GM12878 (cell line): ENCODE data around the gene CARM1. TPM values are rescaled to one million over a fixed set of nuclear protein-coding genes. Genes with fewer than 3 reads are reported as not detected.
A peak's percentile ranks its signal among the peaks of the same experiment; 100 is the strongest.

Source experiments
- ATF2 ChIP-seq: IDR thresholded peaks from 2 replicates; pipeline ENCODE4 v1.6.1; 2012; ENCODE audit warnings: low read length, inconsistent platforms
- BCLAF1 ChIP-seq: fragments of 450-650 bp; IDR thresholded peaks from 2 replicates; pipeline ENCODE4 v1.6.1; 2017; ENCODE audit warnings: antibody characterized with exemption, mild to moderate bottlenecking, moderate library complexity
- CBX5 ChIP-seq: sonication (generic); IDR thresholded peaks from 2 replicates; pipeline ENCODE4 v1.6.1; 2016; ENCODE audit warnings: low read depth, moderate library complexity, mild to moderate bottlenecking, inconsistent platforms
- CREM ChIP-seq: IDR thresholded peaks from 2 replicates; pipeline ENCODE4 v1.6.1; 2014; ENCODE audit warnings: antibody characterized with exemption, low read depth
- CUX1 ChIP-seq: IDR thresholded peaks from 2 replicates; pipeline ENCODE4 v1.6.1; 2012; ENCODE audit warnings: improper control_type of control experiment, low read depth, low read length; ENCODE audit not compliant: insufficient replicate concordance
- EGR1 ChIP-seq, 2 experiments: IDR thresholded peaks; 1 replicate in 1 of 2; 2 replicates in 1 of 2; pipeline ENCODE4 v1.6.1; 2011 to 2012; ENCODE audit warnings: low read depth in 2 of 2, low read length in 2 of 2, borderline replicate concordance in 1 of 2, mild to moderate bottlenecking in 1 of 2, moderate library complexity in 1 of 2
- GABPA ChIP-seq: IDR thresholded peaks from 2 replicates; pipeline ENCODE4 v1.6.1; 2014; ENCODE audit warnings: antibody characterized with exemption, low read depth, mild to moderate bottlenecking, inconsistent platforms
- HDGF ChIP-seq: fragments of 450-650 bp; IDR thresholded peaks from 2 replicates; pipeline ENCODE4 v1.6.1; 2016; ENCODE audit warnings: antibody characterized with exemption
- MAX ChIP-seq: IDR thresholded peaks from 2 replicates; pipeline ENCODE4 v1.6.1; 2012; ENCODE audit warnings: low read depth, low read length, improper control_type of control experiment
- RB1 ChIP-seq: fragments of 450-650 bp; formaldehyde crosslinking; IDR thresholded peaks from 2 replicates; pipeline ENCODE4 v1.6.1; 2017; ENCODE audit warnings: mild to moderate bottlenecking, borderline replicate concordance
- RBBP5 ChIP-seq: fragments of 200-600 bp; sonication (generic); conservative IDR thresholded peaks from 2 replicates; pipeline ENCODE4 v1.6.1; 2016
- RELA ChIP-seq: fragments of 450-650 bp; IDR thresholded peaks from 2 replicates; pipeline ENCODE4 v1.8.0; 2014; ENCODE audit warnings: borderline replicate concordance; ENCODE audit not compliant: partially characterized antibody
- TCF12 ChIP-seq: IDR thresholded peaks from 2 replicates; pipeline ENCODE4 v1.6.1; 2011; ENCODE audit warnings: low read depth, mild to moderate bottlenecking, low read length
- YBX1 ChIP-seq: fragments of 450-650 bp; IDR thresholded peaks from 2 replicates; pipeline ENCODE4 v1.6.1; 2016; ENCODE audit warnings: antibody characterized with exemption
- ZBTB40 ChIP-seq: fragments of 450-650 bp; IDR thresholded peaks from 2 replicates; pipeline ENCODE4 v1.6.1; 2016; ENCODE audit warnings: mild to moderate bottlenecking, moderate library complexity, borderline replicate concordance
- polyA plus RNA-seq, 11 experiments: library from polyadenylated mRNA; depleted of rRNA in 4 of 11; unstranded in 6 of 11; stranded (reverse) in 5 of 11; fragments of >200 nt; fragmentation: Nextera tagmentation in 4 of 11; fragmentation: Illumina TruSeq in 1 of 11; extraction: Ambion mirVana in 4 of 11; extraction: Trizol in 1 of 11; gene quantifications; 1 replicate in 1 of 11; 2 replicates in 10 of 11; pipeline versions ENCODE4 v1.2.1 to v1.2.3, GENCODE V29; 2011 to 2016; ENCODE audit warnings: inconsistent platforms in 2 of 11, missing spikeins in 2 of 11, low read depth in 1 of 11
- total RNA-seq, 4 experiments: library from RNA; depleted of rRNA in 3 of 4; stranded (reverse); fragments of >200 nt in 3 of 4; fragmentation: Illumina TruSeq in 1 of 4; extraction: Trizol in 1 of 4; gene quantifications; 2 replicates each; pipeline versions ENCODE4 v1.2.1 to v1.2.3, GENCODE V29; 2013 to 2021

Gene CARM1
- total and polyA plus RNA-seq, 10 of the 15 experiments (the other 5 are each of a cell fraction or from before 2014, with no cell fraction given): 0.45 to 116 (median 39.7) TPM

- TF ChIP-seq ZBTB40: peak; percentile 100
- TF ChIP-seq CBX5: no peak
- TF ChIP-seq CUX1: no peak
- peak; percentile 81 for TF ChIP-seq RELA
- peak; percentile 9 to 41; a peak in 1 of 3 replicates for TF ChIP-seq EGR1 (IDR thresholded peaks at IDR 0.05; ENCODE audit: borderline replicate concordance in 1 of 2, low read depth in 2 of 2, low read length in 2 of 2)
- peak; percentile 94 for TF ChIP-seq CREM
- TF ChIP-seq RB1: peak; percentile 76; the same call in 1 of the 2 replicates
- 0 out of 2 replicates have a peak, but pooled peaks have one; percentile 31 for TF ChIP-seq TCF12
- TF ChIP-seq BCLAF1: no peak
- TF ChIP-seq GABPA: peak; percentile 99
- no peak for TF ChIP-seq YBX1
- no peak for TF ChIP-seq MAX
- TF ChIP-seq HDGF: no peak
- no peak for TF ChIP-seq RBBP5
- no peak for TF ChIP-seq ATF2
Observed at GRCh38 chr19:10928563-10929401, 57.4 kb downstream of the CARM1 start, which contains the start of the genes TIMM29 and YIPF2 (continued).
